ENCODE results near the gene CUTA.

The CUTA gene

DNA sequence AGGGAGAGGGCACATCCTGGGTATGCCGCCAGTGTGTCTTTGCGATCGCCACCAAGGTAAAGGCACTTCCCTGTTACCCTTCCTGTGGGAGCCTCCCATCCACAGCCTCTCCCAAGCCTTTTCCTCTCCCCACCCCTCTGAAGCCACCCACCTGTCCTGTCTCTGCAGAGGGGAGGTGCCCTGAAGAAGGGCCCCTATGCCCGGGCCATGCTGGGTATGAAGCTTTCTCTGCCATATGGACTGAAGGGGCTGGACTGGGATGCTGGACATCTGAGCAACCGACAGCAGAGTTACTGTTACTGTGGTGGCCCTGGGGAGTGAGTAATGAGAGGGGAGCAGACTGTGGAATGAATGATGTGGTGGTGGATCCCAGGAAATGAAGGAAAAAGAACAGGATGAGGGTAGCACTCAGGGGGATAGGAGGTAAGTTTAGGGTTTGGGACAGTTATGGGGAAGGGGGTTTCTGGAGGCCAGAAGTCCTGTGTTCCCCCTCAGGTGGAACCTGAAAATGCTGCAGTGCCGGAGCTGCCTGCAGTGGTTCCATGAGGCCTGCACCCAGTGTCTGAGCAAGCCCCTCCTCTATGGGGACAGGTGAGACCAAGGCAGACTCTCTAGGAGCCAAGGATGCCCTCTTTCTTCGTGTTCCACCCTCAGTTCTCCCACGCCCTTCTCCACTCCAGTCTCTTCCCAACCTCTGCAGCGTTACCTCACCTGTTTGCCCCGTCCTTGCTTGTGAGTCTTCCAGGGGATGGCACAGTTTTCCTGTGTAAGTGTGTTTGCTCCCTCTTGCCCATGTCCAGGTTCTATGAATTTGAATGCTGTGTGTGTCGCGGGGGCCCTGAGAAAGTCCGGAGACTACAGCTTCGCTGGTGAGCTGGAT is 4.4 kb downstream of the CUTA start:
- ChIA-PET POLR2A (no interaction called here), CTCF (interaction anchor here (1.3 kb wide), 1 partner anchor 12 kb away, joined by 3 read pairs; no protein-coding TSS in a partner anchor)
- TF ChIP-seq, protein P1, sequence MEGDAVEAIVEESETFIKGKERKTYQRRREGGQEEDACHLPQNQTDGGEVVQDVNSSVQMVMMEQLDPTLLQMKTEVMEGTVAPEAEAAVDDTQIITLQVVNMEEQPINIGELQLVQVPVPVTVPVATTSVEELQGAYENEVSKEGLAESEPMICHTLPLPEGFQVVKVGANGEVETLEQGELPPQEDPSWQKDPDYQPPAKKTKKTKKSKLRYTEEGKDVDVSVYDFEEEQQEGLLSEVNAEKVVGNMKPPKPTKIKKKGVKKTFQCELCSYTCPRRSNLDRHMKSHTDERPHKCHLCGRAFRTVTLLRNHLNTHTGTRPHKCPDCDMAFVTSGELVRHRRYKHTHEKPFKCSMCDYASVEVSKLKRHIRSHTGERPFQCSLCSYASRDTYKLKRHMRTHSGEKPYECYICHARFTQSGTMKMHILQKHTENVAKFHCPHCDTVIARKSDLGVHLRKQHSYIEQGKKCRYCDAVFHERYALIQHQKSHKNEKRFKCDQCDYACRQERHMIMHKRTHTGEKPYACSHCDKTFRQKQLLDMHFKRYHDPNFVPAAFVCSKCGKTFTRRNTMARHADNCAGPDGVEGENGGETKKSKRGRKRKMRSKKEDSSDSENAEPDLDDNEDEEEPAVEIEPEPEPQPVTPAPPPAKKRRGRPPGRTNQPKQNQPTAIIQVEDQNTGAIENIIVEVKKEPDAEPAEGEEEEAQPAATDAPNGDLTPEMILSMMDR (IDR thresholded peaks at IDR 0.05; ENCODE audit: control extremely low read depth, extremely low read depth, low read depth, missing control alignments) = no peak
- DNase-seq (ENCODE audit: extremely low spot score) = no peak

DNA sequence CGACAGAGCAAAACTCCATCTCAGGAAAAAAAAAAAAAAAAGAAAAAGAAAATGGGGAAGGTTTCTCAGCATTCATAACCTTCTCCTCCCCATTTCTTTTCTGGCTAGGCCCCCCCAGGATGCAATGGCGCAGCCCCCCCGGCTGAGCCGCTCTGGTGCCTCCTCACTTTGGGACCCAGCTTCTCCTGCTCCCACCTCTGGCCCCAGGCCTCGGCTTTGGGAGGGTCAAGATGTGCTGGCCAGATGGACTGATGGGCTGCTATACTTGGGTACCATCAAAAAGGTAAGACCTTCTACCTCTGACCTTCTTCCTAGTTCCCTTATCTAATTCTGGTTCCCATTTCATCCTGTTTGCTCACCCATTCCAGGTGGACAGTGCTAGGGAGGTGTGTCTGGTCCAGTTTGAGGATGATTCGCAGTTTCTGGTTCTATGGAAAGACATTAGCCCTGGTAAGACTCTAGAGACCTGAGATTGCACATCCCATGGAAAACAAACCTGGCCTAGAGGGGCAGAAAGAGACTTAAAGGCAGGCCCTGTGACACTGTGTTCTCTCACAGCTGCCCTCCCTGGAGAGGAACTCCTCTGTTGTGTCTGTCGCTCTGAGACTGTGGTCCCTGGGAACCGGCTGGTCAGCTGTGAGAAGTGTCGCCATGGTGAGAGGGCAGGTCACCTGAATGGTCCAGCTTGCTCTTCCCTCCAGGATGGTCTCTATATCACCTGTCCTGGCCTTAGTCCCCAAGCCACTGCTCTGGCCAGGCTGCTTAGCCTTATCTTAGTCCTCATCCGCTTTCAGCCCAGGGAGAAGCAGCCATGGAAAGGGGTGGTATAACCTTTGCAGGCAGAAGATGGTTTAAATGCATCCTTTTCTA is 5.5 kb downstream of the CUTA start:
- CTCF ChIA-PET = interaction anchor here (1.7 kb wide), 1 partner anchor 10 kb away, joined by 5 read pairs; no protein-coding TSS in a partner anchor
- POLR2A ChIA-PET = no interaction called here
- TF ChIP-seq, protein P1 (IDR thresholded peaks at IDR 0.05; ENCODE audit: control extremely low read depth, extremely low read depth, low read depth, missing control alignments) = no peak
- DNase-seq (ENCODE audit: extremely low spot score) = no peak

DNA sequence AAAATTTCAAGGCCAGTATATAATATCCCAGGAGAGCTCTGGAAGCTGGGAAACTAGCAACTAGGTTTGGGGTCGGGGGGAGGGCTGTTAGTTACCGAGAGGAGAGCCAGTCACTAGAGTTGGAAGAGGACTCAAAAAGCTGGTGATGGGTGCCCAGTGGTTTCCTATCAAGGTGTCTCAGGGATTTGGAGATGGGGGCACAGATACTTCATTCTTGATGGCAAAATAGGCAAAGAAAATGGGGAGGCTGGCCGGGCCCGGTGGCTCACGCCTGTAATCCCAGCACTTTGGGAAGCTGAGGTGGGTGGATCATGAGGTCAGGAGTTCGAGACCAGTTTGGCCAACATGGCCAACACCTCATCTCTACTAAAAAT is 6.3 kb downstream of the CUTA start:
- no peak for DNase-seq (ENCODE audit: extremely low spot score)
- TF ChIP-seq, protein P1 (IDR thresholded peaks at IDR 0.05; ENCODE audit: control extremely low read depth, extremely low read depth, low read depth, missing control alignments) = no peak
- ChIA-PET CTCF (interaction anchor here (1.5 to 1.7 kb wide), 2 partner anchors 11 to 14 kb away, joined by 5 to 6 read pairs; no protein-coding TSS in a partner anchor), POLR2A (no interaction called here)

DNA sequence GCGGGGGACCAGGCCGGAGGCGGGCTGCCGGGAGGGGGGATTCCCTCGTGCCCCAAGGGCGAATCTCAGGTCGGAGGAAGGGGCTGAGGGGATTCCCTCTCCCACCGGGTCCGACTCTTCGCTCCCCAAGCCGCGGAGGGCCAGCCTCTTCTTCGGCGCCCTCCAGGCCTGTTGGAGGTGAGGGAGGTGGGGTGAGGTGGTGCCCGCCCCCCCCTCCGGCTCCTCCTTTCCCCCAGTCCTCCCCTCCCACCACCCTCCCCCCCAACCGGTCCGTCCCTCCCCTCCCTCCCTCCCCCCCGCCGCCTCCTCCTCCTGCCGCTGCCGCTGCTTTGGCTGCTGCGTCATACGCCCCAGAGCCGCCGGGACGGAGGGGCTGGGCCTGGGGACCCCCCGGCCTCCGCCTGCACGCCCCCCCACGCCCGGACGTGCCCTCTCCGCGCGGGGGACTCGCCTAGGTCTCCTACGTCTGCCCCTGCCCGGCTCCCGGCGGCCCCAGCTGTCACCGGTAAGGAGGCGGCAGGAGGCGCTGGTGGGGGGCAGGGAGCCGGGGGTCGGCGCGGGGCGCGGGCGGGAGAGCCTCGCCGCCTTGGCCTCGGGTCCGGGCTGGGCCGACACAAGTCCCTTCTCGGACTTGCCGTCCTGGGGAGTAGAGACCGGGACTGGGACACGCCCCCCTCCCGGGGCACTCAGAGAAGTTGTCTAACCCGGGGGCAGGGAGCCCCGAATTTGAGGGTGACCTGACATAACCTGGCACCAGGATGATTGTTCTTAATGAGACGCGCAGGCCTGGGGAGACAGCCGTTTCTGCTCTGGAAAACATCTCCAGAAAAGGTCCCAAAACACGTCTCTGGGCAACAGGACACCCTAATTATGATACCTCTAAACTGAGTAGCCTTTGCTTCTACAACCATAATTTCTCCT is 6.9 kb downstream of the CUTA start, which contains the start of gene PHF1:
Gene PHF1, plus strand, starts transcription at position 304 of the 921 bp plus-strand sequence. CDS start 1,250 bp downstream, outside the sequence.
- ChIA-PET CTCF (interaction anchor here (1.5 to 1.8 kb wide), 3 partner anchors 11 to 18 kb away, joined by 3 to 6 read pairs (median 5); no protein-coding TSS in a partner anchor), POLR2A (no interaction called here)
- TF ChIP-seq, protein P1 (IDR thresholded peaks at IDR 0.05; ENCODE audit: control extremely low read depth, extremely low read depth, low read depth, missing control alignments) = peak; percentile 11
- DNase-seq (ENCODE audit: extremely low spot score) = peak; percentile 85

DNA sequence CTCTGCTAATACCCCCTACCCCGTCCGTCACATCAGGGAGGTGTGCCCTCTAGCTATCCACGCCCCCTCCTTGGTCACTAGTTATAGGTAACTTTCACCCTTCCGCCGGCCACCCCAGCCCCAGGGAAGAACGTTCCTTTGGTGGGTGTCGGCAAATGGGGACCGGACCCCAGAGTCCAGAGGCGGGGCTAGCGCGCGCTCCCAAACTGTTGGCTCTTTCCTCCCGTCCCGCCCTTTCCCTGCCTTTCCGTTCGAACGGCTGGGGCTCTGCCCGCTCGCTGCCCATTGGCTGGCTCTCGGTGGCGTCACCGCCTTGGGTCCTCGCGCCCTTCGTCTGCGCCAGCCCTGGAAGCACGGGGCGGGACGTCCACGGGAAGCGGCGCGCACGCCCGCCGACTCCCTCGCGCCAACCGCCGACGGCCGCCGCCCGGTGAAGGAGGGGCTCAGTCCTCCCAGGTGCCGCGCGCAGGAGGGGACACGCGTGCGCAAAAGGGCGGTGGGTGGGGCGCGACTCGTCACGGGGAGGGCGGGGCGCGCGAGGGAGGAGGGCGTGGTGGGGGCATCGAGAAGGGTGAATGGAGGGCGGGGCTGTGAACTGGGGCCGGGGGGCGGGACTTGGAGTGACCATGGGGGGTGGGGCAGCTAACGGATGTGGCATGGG is 7.7 kb downstream of the CUTA start:
- TF ChIP-seq, protein P1 (IDR thresholded peaks at IDR 0.05; ENCODE audit: control extremely low read depth, extremely low read depth, low read depth, missing control alignments) = no peak
- peak; percentile 99 for DNase-seq (ENCODE audit: extremely low spot score)
- CTCF ChIA-PET = interaction anchor here (0.8 to 1.8 kb wide), 5 partner anchors 9 to 17 kb away, joined by 3 to 6 read pairs (median 5); no protein-coding TSS in a partner anchor
- POLR2A ChIA-PET = no interaction called here

Measured in GM10248 (cell line).